HT-29 (cell line): Measurements from ENCODE around the gene TPSB2. TPM values are rescaled to one million over a fixed set of nuclear protein-coding genes. Genes with fewer than 3 reads are reported as not detected.
"Not testable (repeated sequence)": the region's sequence is repeated elsewhere in the genome, so short reads cannot be mapped to it uniquely, and the experiment has no call there.

Experiments
- DNase-seq: peaks from one replicate; pipeline ENCODE4 v3.0.0-alpha.2; 2015; ENCODE audit warnings: low spot score
- total RNA-seq: library from RNA; depleted of rRNA; stranded (reverse); fragments of >200 nt; shearing (Covaris generic); gene quantifications from 2 replicates; pipeline ENCODE4 v1.2.3, GENCODE V29; 2014

Gene TPSB2
- total RNA-seq, 1 experiment from 2014 or later, result not detected

DNA sequence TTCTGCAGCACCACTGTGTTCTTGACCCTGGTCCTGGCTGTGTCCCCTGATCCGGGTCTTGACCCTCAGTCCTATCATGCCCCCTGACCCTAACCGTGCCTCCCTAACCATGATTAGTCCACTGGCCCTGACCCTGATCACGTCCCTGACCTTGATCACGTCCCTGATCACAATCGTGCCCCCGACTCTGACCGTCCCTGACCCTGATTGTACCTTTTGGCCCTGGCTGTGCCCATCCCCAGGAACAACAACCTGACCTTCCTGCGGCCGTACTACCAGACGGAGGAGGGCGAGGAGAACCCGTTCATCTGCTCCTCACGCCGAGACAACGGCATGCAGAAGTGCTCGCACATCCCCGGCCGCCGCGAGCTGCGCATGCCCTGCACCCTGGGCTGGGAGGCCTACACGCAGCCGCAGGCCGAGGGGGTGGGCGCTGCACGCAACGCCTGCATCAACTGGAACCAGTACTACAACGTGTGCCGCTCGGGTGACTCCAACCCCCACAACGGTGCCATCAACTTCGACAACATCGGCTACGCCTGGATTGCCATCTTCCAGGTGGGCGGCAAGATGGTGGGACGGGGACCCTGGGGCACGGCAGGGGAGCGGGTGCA is 29.9 kb downstream of the TPSB2 start:
- no peak for DNase-seq

DNA sequence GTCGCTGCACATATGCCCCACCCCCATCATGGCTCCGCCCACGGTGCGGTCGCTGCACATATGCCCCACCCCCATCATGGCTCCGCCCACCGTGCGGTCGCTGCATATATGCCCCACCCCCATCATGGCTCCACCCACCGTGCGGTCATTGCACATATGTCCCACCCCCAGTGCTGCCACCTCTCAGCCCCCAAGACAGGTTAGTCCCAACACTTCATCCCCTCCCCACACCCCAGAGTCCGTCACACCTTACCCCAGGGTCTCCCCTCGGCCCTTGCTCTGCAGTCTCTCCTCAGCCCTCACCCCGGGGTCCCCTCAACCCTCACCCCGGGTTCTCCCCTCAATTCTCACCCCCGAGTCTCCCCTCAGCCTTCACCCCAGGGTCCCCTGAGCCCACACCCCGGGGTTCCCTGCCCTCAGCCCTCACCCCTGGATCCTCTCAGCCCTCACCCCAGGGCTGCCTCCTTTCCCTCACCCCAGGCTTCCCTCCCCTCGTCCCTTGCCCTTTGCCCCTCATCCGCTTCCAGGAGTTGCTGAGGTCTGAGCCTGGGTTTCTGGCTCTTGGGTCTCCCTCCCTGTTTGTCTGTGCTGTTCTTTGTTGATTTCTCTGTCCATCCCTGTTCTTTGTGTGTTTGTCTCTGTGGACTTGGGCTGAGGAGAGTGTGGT is 30.5 kb downstream of the TPSB2 start:
- DNase-seq, result no peak

- not testable (repeated sequence) for DNase-seq
Observed at GRCh38 chr16:1198671-1199346, 31.2 kb downstream of the TPSB2 start.

DNA sequence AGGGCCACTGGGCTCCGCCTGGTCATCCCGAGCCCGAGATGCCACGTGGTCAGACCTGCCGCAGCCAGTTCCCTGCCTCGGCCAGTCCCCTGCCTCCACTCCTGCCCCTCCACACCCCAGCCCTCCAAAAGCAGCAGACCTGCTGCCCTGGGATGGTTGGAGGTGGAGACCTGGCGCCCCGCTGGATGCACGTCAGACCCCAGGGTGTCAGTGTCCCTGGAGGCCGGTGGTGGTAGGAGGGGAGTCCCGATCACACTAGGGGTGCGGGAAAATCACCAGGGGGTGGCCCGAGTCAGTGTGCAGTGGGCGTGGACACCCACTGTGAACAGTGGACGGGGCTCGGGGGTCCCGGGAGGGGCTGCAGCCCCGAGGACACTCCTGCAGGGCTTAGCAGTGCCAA is 31.8 kb downstream of the TPSB2 start:
- no peak for DNase-seq

DNA sequence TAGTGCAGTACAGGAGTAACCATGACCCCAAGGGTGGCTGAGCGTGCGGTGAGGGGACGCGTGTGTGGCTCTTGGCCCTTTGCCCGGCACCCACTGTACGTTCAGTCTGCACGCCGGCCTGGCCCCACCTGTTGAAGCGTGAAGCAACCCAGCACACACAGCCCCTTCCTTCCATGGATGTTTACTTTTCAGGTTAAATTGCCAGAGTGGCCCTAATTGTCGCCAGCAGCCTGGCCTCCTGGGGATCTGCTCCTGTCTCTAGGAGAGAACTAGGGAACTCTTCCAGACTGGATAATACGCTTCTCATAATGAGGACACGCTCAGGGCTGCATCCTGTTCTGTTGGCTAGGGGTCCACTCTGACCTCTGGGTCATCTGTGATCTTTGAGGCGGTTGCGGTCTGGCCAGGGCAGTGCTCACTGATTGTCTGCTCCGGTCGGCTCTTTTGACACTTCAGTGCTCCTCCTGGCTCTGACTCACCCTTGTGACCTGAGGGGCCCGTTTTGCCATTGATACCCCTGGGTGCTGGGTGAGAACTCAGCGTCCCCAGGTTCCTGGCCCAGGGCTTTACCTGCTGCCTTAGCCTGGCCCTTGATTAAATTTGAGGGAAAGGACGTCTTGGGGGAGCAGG is 32.6 kb downstream of the TPSB2 start:
- no peak for DNase-seq

DNA sequence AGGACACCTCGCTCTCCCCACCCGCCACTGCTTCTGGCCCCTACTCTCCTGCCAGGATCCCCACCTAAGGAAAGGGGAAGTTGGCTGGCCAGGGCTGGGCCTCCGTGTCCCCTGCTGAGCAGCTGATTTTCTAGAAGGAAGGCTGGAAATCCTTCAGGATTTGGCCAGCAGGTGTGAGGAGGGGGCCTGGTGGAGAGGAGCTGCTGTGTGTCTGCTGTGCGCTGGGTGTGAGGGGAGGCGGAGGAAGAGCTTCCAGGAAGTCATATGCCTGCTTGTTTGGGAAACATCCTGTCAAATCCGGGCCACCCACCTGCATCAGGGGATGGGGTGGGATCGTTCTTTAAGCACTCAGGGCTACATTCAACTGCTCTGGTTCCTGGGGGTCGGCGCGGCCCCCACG is 33.5 kb downstream of the TPSB2 start:
- DNase-seq, result no peak

DNA sequence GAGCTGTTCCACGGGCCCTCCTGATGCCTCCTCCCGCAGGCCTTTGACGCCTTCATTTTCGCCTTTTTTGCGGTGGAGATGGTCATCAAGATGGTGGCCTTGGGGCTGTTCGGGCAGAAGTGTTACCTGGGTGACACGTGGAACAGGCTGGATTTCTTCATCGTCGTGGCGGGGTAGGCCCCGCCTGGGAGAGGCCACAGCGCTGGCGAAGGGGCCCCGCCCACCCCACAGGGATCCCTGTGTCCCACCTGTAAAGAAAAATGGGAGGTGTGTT is 34.7 kb downstream of the TPSB2 start:
- no peak for DNase-seq

DNA sequence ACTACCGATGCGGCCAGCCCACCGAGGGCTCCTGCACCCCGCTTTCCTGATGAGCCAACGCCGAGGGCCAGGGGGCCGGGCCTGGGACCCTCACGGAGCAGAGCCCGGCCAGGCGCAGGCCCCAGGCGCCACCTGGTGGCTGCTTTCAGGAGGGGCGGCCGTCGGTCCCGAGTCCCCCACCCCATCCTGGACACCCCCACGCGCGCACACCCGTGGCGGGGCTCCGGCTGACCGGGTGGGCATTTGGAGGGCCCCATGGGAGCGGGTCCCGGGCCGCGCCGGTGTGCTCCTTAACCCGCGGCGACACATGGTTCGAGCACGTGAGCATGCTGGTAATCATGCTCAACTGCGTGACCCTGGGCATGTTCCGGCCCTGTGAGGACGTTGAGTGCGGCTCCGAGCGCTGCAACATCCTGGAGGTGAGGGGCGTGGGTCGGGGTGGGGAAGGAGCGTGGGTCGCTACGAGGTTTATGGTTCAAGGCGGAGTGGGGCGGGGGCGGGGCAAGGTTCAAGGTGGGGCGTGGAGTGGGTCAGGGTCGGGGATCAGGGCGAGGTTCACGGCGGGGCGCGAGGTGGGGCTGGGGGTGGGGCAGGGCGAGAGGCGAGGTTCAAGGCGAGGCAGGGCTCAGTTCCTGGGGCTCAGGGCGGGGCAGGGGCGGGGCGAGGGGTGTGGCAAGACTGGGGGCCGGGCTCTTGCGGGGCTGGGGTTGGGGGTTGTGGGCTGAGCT is 35.2 kb downstream of the TPSB2 start:
- no peak for DNase-seq

DNA sequence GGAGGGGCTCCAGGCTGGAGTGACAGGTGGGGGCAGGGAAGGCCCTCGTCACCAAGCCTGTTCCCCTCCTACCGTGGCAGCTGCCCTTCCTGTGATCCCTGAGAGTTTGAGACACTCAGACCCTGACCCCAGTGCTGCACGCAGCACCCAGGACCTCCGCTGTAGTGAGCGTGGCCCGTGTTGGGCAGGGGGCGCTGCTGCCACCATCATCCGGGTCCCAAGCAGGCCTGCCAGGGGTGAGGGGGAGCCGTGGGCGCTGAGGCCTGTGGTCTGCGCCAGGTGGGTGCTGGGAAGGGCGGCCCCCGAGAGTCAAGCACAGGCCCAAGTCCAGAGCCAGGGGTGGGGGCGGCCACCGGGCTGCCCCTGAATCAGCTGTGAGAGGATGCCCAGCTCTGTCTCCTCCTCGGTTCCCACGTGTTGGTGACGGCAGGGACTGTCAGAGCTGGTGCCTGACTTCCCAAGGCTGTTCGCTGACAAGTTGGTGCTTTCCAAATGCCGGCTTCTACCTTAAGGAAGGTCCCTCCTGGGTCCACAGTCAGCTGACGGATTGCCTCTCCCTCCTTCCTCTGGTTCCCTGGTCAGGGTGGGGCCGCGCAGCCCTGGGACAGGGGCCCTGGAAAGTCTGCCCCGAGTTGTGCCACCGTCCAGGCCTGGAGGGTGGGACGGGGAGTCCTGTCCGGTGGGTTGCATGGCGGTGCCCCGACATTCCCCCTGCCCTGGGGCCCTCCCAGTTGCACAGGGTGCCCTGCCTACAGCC is 36.0 kb downstream of the TPSB2 start:
- no peak for DNase-seq

DNA sequence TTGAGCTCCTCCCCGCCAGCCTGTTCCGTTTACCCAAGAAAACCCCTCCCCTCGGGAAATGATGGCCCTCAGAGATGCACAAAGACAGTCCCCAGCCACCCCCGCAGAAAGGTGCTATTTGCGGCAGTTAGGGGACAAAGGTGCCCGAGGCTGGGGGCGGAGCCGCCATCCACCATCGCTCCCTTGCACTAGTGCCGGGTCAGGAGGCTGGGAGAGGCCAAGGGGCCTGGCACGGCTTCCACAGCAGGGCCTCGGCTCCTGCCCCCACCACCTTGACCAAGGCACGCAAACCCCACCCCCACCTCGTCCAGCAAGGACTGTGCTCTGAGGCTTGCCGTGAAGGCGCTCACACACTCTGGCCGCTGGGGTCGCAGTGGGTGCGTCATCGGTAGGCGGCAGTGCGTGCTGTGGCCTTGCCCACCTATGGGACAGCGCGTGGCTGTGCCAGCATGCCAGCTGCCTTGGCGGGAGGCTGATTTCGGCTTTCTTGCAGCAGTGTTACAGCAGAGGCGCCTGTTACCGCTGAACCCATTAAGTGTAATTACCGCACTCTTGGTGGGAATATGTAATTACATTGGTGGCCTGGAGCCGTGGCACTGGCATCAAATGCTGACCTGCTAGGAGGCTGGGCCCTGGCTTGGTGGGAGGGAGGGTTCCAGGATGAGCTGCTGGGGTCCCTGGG is 36.7 kb downstream of the TPSB2 start:
- peak; percentile 48 for DNase-seq

- no peak for DNase-seq
Observed at GRCh38 chr16:1192384-1193073, 37.5 kb downstream of the TPSB2 start.

GRCh38 chr16:1190789-1191188 is 39.2 kb downstream of the TPSB2 start:
- not testable (repeated sequence) for DNase-seq

GRCh38 chr16:1189455-1189854 is 40.5 kb downstream of the TPSB2 start:
- DNase-seq, result no peak

- DNase-seq, result peak; percentile 62
Observed at GRCh38 chr16:1188432-1189189, 41.4 kb downstream of the TPSB2 start.

- DNase-seq, result not testable (repeated sequence)
Observed at GRCh38 chr16:1185460-1186207, 44.4 kb downstream of the TPSB2 start.

DNA sequence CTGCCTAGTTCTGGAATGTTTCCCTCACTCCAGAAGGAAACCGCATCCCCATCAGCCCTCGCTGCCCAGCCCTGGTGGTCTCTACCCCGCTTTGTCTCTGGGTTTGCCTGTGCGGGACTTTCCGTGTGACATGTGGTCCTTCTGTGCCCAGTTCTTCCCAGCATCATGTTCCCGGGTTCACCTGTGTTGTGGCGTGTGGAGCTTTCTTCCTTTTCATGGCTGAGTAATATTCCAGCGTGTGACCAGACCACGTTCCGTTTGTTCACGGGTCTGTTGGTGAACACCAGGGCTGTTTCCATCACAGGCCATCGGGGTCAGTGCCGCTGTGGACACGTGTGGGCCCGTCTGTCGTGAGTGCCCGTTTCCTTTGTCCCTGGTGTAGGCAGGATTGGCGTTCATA is 45.0 kb downstream of the TPSB2 start:
- DNase-seq, result no peak

DNA sequence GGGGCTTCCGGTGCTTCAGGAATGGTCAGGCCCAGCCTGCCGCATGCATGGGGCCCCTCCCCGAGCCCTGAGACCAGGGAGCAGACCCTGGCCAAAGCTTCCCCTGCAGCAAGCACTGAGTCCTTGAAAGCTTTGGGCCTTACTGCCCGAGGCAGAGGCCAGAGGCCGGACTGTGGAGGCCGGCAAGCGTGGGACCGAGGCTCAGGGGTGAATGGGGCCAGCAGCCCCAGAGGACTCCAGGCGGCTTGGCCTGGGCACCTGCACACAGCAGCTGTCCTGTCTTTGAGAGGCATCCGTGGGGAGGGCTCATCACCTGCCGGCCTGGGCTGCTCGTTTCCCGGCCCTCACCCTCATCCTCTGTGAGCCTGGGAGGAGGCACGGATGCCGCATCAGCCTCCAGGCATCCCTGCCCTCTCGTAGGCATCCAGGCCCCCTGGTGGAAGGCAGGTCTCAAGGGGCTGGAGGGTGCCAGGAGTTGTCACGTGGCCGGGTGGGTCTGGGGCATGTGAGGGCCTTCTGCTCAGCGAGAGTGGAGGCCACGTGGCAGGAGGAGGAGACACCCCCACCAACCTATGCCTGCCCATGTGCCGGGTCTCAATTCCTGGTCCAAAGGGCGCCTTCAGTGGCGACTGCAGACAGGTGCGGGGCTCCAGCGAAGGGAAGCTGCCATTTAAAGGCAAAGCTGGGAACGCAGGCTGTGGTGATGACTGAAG is 45.7 kb downstream of the TPSB2 start:
- no peak for DNase-seq
